Prostate gland (tissue), 2 donors: ENCODE measurements around the gene FAM151B.

Experiments
- POLR2A ChIP-seq: fragments of 450-650 bp; IDR thresholded peaks from one replicate; pipeline ENCODE4 v1.6.1; 2016; ENCODE audit warnings: antibody characterized with exemption, mild to moderate bottlenecking
- POLR2AphosphoS5 ChIP-seq: sonication (generic); formaldehyde crosslinking; IDR thresholded peaks from one replicate; pipeline ENCODE4 v1.6.1; 2017; ENCODE audit warnings: antibody characterized with exemption
- TF ChIP-seq, protein P1 (sequence below), 4 experiments: fragments of 200-600 bp in 2 of 4; fragments of 450-650 bp in 2 of 4; sonication (generic) in 2 of 4; IDR thresholded peaks; 1 replicate in 3 of 4; 2 replicates in 1 of 4; pipeline ENCODE4 v1.5.1; 2016 to 2019; ENCODE audit warnings: antibody characterized with exemption in 4 of 4, mild to moderate bottlenecking in 2 of 4, moderate library complexity in 2 of 4

DNA sequence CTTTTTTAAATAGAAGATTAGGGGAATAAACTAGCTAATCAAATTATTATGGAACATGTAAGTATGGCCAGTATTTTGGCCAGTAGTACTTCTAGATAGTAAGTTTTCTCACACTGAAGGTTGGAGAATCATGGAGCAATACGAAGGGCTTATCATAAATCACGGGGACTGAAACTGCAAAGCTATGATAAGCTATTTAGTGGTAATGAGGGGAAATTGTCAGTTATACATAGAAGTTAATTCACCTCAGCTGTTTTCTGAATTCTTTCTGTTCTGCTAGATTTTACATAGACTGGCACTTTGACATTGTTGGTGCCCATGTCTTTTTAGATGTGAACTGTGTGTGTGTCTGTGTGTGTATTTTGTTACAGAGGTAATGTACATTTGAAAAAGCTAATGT is 34.5 kb upstream of the FAM151B start:
- TF ChIP-seq, protein P1, sequence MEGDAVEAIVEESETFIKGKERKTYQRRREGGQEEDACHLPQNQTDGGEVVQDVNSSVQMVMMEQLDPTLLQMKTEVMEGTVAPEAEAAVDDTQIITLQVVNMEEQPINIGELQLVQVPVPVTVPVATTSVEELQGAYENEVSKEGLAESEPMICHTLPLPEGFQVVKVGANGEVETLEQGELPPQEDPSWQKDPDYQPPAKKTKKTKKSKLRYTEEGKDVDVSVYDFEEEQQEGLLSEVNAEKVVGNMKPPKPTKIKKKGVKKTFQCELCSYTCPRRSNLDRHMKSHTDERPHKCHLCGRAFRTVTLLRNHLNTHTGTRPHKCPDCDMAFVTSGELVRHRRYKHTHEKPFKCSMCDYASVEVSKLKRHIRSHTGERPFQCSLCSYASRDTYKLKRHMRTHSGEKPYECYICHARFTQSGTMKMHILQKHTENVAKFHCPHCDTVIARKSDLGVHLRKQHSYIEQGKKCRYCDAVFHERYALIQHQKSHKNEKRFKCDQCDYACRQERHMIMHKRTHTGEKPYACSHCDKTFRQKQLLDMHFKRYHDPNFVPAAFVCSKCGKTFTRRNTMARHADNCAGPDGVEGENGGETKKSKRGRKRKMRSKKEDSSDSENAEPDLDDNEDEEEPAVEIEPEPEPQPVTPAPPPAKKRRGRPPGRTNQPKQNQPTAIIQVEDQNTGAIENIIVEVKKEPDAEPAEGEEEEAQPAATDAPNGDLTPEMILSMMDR (IDR thresholded peaks at IDR 0.05) = no peak
- TF ChIP-seq POLR2AphosphoS5 (no peak), POLR2A (no peak)
